Measurements from ENCODE around the gene LMOD2. TPM values are rescaled to one million over a fixed set of nuclear protein-coding genes. Genes with fewer than 3 reads are reported as not detected.

The LMOD2 gene
- total RNA-seq, 1 experiment from 2014 or later = not detected

DNA sequence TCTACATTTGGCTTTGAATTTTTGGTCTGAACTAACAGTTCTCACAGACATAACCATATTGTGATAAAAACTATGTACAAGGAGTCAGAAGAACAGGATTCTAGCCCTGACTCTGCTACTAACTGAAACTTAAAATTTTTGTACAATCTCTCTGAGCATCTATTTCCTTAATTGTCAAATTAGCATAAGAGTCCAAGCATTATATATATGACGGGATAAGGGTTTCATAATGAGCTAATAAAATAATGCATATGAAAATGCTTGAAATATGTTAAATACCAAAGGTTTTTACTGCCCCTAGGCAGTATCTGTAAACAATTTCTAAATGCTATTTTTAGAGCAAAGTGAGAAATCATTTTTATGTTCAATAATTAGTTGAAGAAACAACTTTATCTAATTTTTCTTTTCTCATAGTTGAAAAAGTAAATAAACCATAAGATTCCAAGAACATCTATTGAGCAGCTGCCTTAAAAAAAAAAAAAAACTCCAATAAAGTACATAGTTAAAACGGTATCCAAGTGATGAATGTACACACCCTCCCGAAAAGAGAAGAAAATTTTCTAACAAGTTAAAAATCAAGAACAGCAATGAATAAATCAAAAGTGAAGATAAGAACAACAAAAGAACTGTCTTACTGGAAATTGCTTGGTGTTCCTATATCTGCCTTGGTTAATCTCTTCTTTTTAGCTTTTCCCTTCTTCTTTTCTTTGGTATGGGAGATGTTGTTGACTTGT lies 40.4 kb downstream of the LMOD2 start:
- H3K36me3 Mint-ChIP-seq (ENCODE audit: insufficient read depth, unreplicated experiment) = peaks cover 50% of the 10 kb centered on the region
- TF ChIP-seq, protein P1, sequence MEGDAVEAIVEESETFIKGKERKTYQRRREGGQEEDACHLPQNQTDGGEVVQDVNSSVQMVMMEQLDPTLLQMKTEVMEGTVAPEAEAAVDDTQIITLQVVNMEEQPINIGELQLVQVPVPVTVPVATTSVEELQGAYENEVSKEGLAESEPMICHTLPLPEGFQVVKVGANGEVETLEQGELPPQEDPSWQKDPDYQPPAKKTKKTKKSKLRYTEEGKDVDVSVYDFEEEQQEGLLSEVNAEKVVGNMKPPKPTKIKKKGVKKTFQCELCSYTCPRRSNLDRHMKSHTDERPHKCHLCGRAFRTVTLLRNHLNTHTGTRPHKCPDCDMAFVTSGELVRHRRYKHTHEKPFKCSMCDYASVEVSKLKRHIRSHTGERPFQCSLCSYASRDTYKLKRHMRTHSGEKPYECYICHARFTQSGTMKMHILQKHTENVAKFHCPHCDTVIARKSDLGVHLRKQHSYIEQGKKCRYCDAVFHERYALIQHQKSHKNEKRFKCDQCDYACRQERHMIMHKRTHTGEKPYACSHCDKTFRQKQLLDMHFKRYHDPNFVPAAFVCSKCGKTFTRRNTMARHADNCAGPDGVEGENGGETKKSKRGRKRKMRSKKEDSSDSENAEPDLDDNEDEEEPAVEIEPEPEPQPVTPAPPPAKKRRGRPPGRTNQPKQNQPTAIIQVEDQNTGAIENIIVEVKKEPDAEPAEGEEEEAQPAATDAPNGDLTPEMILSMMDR (IDR thresholded peaks at IDR 0.05; ENCODE audit: unreplicated experiment) = no peak
- ChIA-PET CTCF (interaction anchor here (1.0 kb wide), 2 partner anchors 101 to 169 kb away, joined by 3 to 5 read pairs; no protein-coding TSS in a partner anchor), POLR2A (no interaction called here)
- H3K9me3 Mint-ChIP-seq (ENCODE audit: unreplicated experiment) = no peaks in the 10 kb centered on the region
- H3K4me3 Mint-ChIP-seq (ENCODE audit: unreplicated experiment) = no peak overlapping the region
- intact Hi-C loops (cut with micrococcal nuclease) = no loop called here
- no peak overlapping the region for H3K27ac Mint-ChIP-seq (ENCODE audit: low read depth, unreplicated experiment)
- no peaks in the 10 kb centered on the region for H3K27me3 Mint-ChIP-seq (ENCODE audit: insufficient read depth, unreplicated experiment)
- BruUV-seq (replicated peaks) = no TSS peak
- no peaks in the 10 kb centered on the region for H3K4me1 Mint-ChIP-seq (ENCODE audit: insufficient read depth, unreplicated experiment)
- no peak for DNase-seq (ENCODE audit: unreplicated experiment)

DNA sequence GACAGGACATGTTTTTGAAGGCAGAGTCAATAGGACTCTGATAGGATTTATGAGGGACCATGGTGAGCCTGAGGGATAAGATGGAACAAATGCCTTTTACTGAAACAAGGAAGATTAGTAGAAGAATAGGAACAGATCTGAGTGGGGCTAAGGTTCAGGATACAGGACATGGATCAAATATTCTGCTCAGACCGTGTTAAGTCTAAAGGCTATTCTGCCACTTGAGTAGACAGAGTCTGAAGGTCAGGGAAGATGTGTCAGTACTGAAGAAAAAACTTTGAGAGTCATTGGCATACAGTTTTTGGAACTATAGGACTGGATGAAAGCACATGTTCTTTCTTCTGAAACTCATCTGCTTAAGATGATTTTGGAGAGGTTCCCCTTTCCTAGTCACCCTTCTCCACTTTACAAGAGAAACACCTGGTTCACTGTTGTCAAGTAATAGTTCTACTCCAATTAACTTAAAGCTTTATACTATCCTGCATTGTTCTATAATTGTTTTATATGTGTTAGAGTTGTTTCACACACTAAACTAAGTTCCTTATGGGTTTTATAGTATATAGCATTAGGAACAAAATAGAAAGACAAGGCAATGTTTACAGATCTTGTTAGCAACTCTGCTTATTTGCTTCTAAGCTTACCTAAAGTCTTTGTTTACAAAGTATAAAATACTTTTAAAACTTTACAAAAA lies 49.7 kb downstream of the LMOD2 start:
- H3K36me3 Mint-ChIP-seq (ENCODE audit: insufficient read depth, unreplicated experiment) = peaks cover 25% of the 10 kb centered on the region

DNA sequence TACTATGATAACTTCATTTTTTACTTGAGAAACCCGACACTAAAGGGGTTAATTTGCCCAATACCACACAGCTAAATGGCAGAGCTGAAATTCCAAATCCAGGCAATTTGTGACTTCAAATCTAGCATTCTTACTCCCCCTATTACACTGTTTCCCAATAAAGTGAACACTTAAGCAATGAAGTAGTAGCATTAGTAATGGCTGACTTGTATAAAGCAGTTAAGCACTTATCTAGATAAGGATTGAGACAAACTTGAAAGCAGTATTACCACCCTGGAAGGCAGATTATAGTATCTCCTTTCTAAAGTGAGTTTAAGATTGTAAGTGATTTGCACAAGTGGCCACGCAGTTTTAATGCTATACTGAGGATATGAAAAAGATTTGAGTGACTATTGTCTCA lies 53.9 kb downstream of the LMOD2 start:
- Mint-ChIP-seq H3K27ac (ENCODE audit: low read depth, unreplicated experiment) (no peak overlapping the region), H3K27me3 (ENCODE audit: insufficient read depth, unreplicated experiment) (no peaks in the 10 kb centered on the region), H3K4me1 (ENCODE audit: insufficient read depth, unreplicated experiment) (peaks cover 16% of the 10 kb centered on the region), H3K36me3 (ENCODE audit: insufficient read depth, unreplicated experiment) (peaks cover 28% of the 10 kb centered on the region), H3K9me3 (ENCODE audit: unreplicated experiment) (no peaks in the 10 kb centered on the region), H3K4me3 (ENCODE audit: unreplicated experiment) (no peak overlapping the region)
- intact Hi-C loops (cut with micrococcal nuclease) = no loop called here
- ChIA-PET CTCF (interaction anchor here (1.7 kb wide), 1 partner anchor 10 kb away, joined by 4 read pairs; no protein-coding TSS in a partner anchor), POLR2A (interaction anchor here (1.7 to 3.0 kb wide), 2 partner anchors 32 to 39 kb away, joined by 6 to 22 read pairs; partner anchors contain the start of gene WASL)
- TF ChIP-seq, protein P1 (IDR thresholded peaks at IDR 0.05; ENCODE audit: unreplicated experiment) = no peak
- no peak for DNase-seq (ENCODE audit: unreplicated experiment)
- no TSS peak for BruUV-seq (replicated peaks)

More for the DNA sequence above, 49.7 kb downstream of the LMOD2 start:
- ChIA-PET CTCF (interaction anchor here (0.6 kb wide), 1 partner anchor 1095 kb away, joined by 3 read pairs; no protein-coding TSS in a partner anchor), POLR2A (interaction anchor here (1.3 to 4.3 kb wide), 4 partner anchors 9 to 44 kb away, joined by 3 to 31 read pairs (median 3); partner anchors contain the start of gene WASL)
- intact Hi-C loops (cut with micrococcal nuclease) = no loop called here
- Mint-ChIP-seq H3K4me1 (ENCODE audit: insufficient read depth, unreplicated experiment) (no peaks in the 10 kb centered on the region), H3K9me3 (ENCODE audit: unreplicated experiment) (no peaks in the 10 kb centered on the region), H3K27me3 (ENCODE audit: insufficient read depth, unreplicated experiment) (no peaks in the 10 kb centered on the region), H3K27ac (ENCODE audit: low read depth, unreplicated experiment) (no peak overlapping the region), H3K4me3 (ENCODE audit: unreplicated experiment) (no peak overlapping the region)
- DNase-seq (ENCODE audit: unreplicated experiment) = no peak
- TF ChIP-seq, protein P1 (IDR thresholded peaks at IDR 0.05; ENCODE audit: unreplicated experiment) = no peak
- no TSS peak for BruUV-seq (replicated peaks)

DNA sequence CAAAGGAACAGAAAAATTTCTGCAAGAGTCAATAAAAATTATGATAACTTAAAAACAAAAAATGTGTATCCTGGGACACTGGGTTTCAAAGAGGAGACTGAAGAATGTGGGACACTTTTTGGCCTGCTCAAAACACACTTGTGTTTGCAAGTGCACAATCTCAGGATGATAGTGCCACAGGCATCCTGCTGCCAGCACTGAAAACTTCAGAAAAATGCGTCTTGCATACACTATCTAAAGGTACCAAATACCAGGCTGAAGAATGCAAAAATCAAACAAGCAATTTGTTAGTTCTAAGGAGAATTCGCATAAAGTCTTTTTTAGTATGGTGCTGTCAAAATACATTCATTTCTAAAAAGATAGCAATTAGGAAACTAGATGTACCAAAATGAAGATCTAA lies 55.0 kb downstream of the LMOD2 start:
- no TSS peak for BruUV-seq (replicated peaks)
- intact Hi-C loops (cut with micrococcal nuclease) = no loop called here
- peaks cover 19% of the 10 kb centered on the region for H3K36me3 Mint-ChIP-seq (ENCODE audit: insufficient read depth, unreplicated experiment)
- H3K27me3 Mint-ChIP-seq (ENCODE audit: insufficient read depth, unreplicated experiment) = no peaks in the 10 kb centered on the region
- no peaks in the 10 kb centered on the region for H3K9me3 Mint-ChIP-seq (ENCODE audit: unreplicated experiment)
- no peak overlapping the region for H3K4me3 Mint-ChIP-seq (ENCODE audit: unreplicated experiment)
- no peak for DNase-seq (ENCODE audit: unreplicated experiment)
- no peak overlapping the region for H3K27ac Mint-ChIP-seq (ENCODE audit: low read depth, unreplicated experiment)
- H3K4me1 Mint-ChIP-seq (ENCODE audit: insufficient read depth, unreplicated experiment) = peaks cover 28% of the 10 kb centered on the region
- TF ChIP-seq, protein P1 (IDR thresholded peaks at IDR 0.05; ENCODE audit: unreplicated experiment) = no peak
- CTCF ChIA-PET = interaction anchor here (0.7 kb wide), 1 partner anchor 140 kb away, joined by 3 read pairs; no protein-coding TSS in a partner anchor
- POLR2A ChIA-PET = interaction anchor here (1.7 to 3.0 kb wide), 2 partner anchors 31 to 38 kb away, joined by 6 to 22 read pairs; partner anchors contain the start of gene WASL

Measured in MCF 10A (cell line).